Right renal cortex interstitium (tissue), 3 donors: ENCODE data around the gene SDK1. TPM values are rescaled to one million over a fixed set of nuclear protein-coding genes. Genes with fewer than 3 reads are reported as not detected.

ENCODE experiments used
- DNase-seq, 3 donors: peaks; one replicate each; pipeline ENCODE4 v3.0.0-alpha.2; 2013; ENCODE audit warnings: low read depth in 3 of 3, low spot score in 2 of 3
- polyA plus RNA-seq, 3 donors: library from polyadenylated mRNA; unstranded; fragments of 120-200 nt; gene quantifications; one replicate each; pipeline ENCODE4 v1.2.1, GENCODE V29; 2013; ENCODE audit not compliant: insufficient read length in 3 of 3

The SDK1 gene
- polyA plus RNA-seq, 3 donors: 5.8 to 7.5 (median 6.3) TPM

DNA sequence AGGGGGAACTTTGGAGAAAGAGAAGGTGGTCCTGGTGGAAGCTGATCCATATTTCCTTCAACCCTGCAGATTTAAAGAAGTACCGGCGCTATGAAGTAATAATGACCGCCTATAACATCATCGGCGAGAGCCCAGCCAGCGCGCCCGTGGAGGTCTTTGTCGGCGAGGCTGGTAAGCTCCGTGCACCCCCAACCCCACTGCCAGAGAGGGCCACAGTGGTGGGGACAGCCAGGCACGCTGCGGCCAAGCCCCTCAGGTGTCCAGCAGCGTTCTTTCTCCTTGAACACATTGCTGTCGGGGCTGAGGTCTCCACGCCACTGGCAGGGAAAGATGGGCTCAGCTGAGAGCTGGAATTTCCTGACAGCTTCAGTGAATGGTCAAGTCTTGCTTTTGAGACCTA, 877.4 kb downstream of the SDK1 start:
- DNase-seq: no peak

DNA sequence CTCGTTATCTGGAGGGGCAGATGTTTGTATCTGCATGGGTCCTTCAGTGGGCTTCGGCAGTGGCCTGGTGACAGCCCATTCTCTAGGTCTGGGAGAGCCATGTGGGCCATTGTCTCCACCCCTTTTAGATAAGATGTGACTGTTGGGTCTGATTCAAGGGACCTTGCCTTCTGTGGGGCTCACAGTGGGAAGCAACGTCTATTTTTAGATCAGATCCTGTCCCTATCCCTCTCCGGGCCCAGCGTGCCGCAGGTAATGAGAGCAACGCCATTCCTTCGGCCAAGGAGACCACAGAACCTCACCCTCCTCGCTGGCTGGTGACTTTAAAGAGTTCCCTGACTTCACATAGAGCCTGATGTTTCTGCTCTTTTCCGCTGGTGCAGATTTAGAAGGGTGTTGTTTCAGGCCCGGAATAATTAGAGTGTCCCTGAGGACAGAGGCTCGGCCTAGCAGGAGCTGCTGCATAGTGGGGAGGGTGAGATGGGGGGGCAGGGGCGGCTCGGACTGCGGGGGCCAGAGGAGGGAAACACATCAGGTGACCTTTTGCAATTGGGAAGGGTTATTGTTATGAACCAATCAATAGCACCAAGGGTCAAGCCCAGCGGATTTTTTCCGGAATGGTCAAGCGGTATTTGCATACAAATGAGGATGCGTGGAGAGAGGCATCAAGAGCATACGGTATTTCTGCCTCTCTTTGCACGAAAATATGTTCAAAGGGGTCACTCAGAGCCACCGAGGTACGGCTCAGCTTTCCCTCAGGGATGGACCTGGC, 878.0 kb downstream of the SDK1 start:
- no peak for DNase-seq

DNA sequence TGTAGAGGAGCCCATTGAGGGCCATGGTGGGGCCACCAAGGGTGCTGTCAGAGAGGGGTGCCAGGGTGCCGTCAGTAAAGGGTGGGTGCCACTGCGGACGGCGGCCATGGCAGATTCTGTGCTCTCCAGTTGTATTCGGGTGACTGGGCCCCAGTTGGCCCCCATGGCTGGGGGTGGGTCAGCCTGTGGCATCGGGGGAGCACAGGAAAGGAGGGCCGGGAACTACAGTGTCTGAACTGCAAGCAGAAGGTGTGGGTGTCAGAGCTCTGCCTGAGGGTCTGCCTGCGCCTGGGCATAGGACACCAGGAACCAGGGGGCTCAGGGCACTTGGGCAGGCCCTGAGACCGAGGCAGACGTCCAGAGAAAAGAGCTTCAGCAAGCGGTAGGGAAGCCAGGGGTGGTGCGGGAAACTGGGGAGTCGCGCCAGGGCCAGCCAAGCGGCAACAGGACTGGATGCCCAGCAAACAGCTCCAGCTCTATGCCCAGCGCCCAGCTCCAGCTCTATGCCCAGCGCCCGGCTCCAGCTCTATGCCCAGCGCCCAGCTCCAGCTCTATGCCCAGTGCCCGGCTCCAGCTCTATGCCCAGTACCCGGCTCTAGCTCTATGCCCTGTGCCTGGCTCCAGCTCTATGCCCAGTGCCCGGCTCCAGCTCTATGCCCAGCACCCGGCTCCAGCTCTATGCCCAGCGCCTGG, 878.8 kb downstream of the SDK1 start:
- DNase-seq: no peak

- no peak for DNase-seq
Observed at GRCh38 chr7:4181446-4181845, 880.4 kb downstream of the SDK1 start.

GRCh38 chr7:4182605-4183300, 881.7 kb downstream of the SDK1 start:
- DNase-seq: no peak

DNA sequence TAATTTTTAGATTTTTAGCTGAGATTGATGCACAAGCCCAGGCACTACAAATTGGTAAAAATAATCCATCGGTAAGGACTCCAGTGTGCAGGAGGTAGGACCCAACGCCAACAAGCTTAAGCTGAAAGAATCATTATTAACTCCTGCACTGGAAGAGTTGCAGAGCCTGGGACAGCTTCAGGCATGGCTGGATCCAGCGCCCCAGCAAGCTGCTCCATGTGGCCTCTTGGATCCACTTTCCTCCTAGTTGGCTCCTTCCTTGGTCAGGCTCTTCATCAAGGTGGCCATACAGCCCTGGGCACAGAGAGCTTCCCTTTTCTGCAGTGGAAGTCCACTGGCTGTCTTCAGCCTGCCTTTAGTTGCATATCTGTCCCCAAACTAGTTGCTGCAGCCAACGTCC, 883.6 kb downstream of the SDK1 start:
- DNase-seq: no peak

GRCh38 chr7:4185136-4185535, 884.1 kb downstream of the SDK1 start:
- no peak for DNase-seq

DNA sequence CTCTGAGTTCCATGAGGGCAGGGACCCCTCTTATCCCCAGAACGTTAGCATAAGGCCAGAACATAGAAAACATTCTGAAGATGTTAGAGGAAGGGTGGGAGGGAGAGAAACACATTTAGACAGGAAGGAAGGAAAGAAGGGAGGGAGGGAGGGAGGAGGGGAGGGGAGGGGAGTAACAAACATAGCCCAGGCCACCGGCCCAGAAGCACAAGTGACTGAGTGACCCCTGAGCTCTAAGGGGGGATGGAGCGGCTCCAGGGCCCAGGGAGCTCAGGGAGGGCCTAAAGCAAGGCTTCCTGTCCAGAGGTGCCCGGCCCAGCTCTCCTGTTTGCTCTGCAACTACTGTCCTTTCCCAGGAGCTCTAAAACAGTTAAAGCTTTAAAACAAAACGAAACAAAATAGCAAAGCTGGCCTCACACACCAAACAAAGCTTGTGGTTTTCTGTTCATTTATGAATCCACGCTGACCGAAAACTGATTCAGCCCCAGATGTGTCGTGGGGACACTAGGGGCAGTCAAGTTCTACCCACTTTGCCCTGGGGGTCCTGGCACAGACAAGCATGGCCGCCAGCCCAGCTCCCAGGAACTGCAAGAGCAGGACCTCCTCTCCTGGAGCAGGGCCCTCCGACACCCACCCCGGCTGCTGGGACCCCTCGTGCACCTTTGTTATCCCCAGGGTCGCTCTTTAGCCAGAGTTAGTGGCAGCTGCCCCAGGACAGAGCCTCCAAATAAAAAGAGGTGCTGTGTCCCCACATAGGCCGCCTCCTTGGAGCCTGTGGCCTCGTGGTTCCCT, 884.9 kb downstream of the SDK1 start:
- no peak for DNase-seq

- no peak for DNase-seq
Observed at GRCh38 chr7:4186513-4186780, 885.4 kb downstream of the SDK1 start.

DNA sequence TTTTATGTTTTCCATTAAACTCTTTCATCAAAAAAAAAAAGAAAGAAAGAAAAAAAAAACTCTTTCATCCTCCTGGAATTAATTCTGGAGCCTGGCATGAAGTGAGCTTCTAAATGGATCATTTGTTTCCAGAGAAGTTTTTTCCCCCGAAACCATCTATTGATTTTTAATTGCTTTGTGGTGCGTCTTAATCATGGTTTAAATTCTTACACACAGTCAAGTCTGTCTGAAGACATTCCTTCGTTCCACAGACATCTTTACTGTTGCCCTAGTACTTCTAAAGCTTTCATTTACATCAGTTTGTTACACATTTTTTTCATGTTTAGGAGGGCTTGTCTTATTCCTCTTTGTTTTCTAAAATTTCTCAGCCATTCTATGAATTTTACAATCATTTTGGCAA, 887.6 kb downstream of the SDK1 start:
- no peak for DNase-seq

- peak in 2 of 3 donors; percentile 39 to 72 for DNase-seq
Observed at GRCh38 chr7:4189131-4189570, 888.1 kb downstream of the SDK1 start.

GRCh38 chr7:4190010-4190981, 889.2 kb downstream of the SDK1 start:
- DNase-seq: no peak

GRCh38 chr7:4191046-4191445, 890.0 kb downstream of the SDK1 start:
- no peak for DNase-seq

GRCh38 chr7:4191525-4191924, 890.5 kb downstream of the SDK1 start:
- no peak for DNase-seq

GRCh38 chr7:4195660-4196059, 894.6 kb downstream of the SDK1 start:
- DNase-seq: no peak

DNA sequence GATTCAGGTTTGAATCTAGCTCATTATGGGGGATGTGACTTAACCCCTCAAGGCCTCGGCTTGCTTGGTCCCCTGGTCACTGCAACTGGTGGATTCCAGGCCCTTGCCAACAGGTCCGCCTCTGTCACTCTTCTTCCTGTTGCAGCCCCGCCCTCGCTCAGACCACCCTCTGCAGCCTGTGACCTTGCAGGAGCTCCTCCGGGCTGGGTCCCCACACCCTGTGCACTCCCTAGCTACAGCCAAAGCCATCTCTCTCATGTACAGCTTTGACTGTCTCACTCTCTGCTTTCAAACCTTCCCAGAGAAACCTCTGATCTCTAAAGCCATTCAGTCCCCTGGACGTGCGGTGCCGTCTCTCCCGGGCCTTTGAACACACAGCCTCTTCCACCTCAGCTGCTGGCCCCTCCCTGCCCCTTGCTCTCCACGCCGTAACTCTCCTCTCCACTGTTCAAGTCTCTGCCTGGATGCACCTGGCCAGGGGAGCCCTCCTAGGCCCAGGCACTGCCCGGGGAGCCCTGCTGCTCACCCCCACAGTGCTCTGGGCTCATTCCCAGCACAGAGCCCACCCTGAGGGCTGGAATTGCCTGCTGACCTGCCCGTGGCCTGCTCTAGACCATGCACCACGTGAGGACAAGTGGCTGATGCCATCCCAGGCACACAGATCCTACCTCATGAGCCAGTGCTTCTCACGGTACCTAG, 895.2 kb downstream of the SDK1 start:
- DNase-seq: no peak

DNA sequence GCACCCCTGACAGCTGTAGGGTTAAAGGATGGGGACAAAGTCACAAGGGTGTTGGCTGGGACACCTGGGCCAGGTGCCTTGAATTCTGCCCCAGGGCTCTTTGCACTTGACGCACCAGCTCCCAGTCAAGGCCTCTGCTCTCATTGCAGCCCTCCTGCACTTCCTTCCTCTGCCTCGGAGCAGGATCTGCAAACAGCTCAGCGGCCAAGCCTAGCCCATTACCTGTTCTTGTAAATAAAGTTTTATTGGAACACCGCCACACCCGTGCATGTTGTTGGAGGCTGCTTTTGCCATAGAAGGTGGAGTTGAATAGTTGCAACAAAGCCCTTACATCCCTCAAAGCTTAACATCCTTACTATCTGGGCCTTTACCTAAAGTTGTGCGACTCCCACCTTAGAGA, 897.2 kb downstream of the SDK1 start:
- DNase-seq: no peak

GRCh38 chr7:4200546-4201094, 899.6 kb downstream of the SDK1 start:
- DNase-seq: no peak

GRCh38 chr7:4201566-4201965, 900.5 kb downstream of the SDK1 start:
- DNase-seq: no peak
